Keratinocyte (primary cell): ENCODE results near the gene HS3ST2. TPM values are rescaled to one million over a fixed set of nuclear protein-coding genes. Genes with fewer than 3 reads are reported as not detected.

Experiments
- DNase-seq: peaks from one replicate; pipeline ENCODE4 v3.0.0-alpha.2; 2011; ENCODE audit warnings: low read depth, missing footprints, low spot score
- FAIRE-seq: peaks from 2 replicates; lab custom pipeline; 2011; peaks lifted over from hg19 to GRCh38; lab: Jason Lieb, UNC
- H2AFZ ChIP-seq: 2 replicates; pipeline ENCODE4 v1.6.0; 2012; ENCODE audit warnings: low read length, control low read depth, inconsistent platforms; ENCODE audit not compliant: control insufficient read depth
- H3K27ac ChIP-seq: 2 replicates; pipeline ENCODE4 v1.5.1; 2011; ENCODE audit warnings: low read length; ENCODE audit not compliant: control insufficient read depth, insufficient read depth
- H3K27me3 ChIP-seq: 3 replicates; pipeline ENCODE4 v1.6.0; 2011; ENCODE audit warnings: low read length; ENCODE audit not compliant: control insufficient read depth, insufficient read depth; ENCODE audit errors: extremely low read depth
- H3K36me3 ChIP-seq, 2 experiments: 2 replicates in 1 of 2; 3 replicates in 1 of 2; pipeline ENCODE4 v1.5.1; 2011; ENCODE audit warnings: low read length in 2 of 2, mild to moderate bottlenecking in 1 of 2; ENCODE audit not compliant: control insufficient read depth in 2 of 2, insufficient read depth in 2 of 2; ENCODE audit errors: extremely low read depth in 1 of 2
- H3K4me1 ChIP-seq: 3 replicates; pipeline ENCODE4 v1.5.1; 2011; ENCODE audit warnings: low read length; ENCODE audit not compliant: control insufficient read depth, insufficient read depth; ENCODE audit errors: extremely low read depth
- H3K4me2 ChIP-seq: 3 replicates; pipeline ENCODE4 v1.6.0; 2011; ENCODE audit warnings: low read depth, low read length; ENCODE audit not compliant: control insufficient read depth, insufficient read depth; ENCODE audit errors: extremely low read depth
- H3K4me3 ChIP-seq, 3 experiments: fragments of 200-600 bp in 1 of 3; sonication (generic) in 1 of 3; 2 replicates in 2 of 3; 3 replicates in 1 of 3; pipeline ENCODE4 v1.5.1; 2011 to 2016; ENCODE audit warnings: low read length in 3 of 3, mild to moderate bottlenecking in 3 of 3, control low read depth in 2 of 3, inconsistent platforms in 1 of 3, low read depth in 1 of 3, mixed read lengths in 1 of 3, mixed run types in 1 of 3, moderate library complexity in 1 of 3; ENCODE audit not compliant: control insufficient read depth in 2 of 3, insufficient read depth in 2 of 3; ENCODE audit errors: extremely low read depth in 1 of 3
- H3K79me2 ChIP-seq: 2 replicates; pipeline ENCODE4 v1.6.0; 2012; ENCODE audit warnings: low read length; ENCODE audit not compliant: control insufficient read depth, insufficient read depth
- H3K9ac ChIP-seq: 3 replicates; pipeline ENCODE4 v1.6.0; 2011; ENCODE audit warnings: low read length; ENCODE audit not compliant: control insufficient read depth, insufficient read depth; ENCODE audit errors: extremely low read depth
- H3K9me1 ChIP-seq: 3 replicates; pipeline ENCODE4 v1.6.0; 2011; ENCODE audit warnings: low read length; ENCODE audit not compliant: control insufficient read depth, insufficient read depth; ENCODE audit errors: extremely low read depth
- H3K9me3 ChIP-seq: 2 replicates; pipeline ENCODE4 v1.5.1; 2012; ENCODE audit warnings: low read depth, low read length; ENCODE audit not compliant: control insufficient read depth
- H4K20me1 ChIP-seq: 3 replicates; pipeline ENCODE4 v1.6.0; 2011; ENCODE audit warnings: low read length; ENCODE audit not compliant: control insufficient read depth, insufficient read depth; ENCODE audit errors: extremely low read depth
- EZH2 ChIP-seq: IDR thresholded peaks from one replicate; pipeline ENCODE4 v1.6.1; 2012; ENCODE audit warnings: inconsistent platforms, mild to moderate bottlenecking, low read length, moderate library complexity
- dilution Hi-C: fragments of 300-500 bp; cut with MboI; formaldehyde crosslinking; loops from one replicate; pipeline ENCODE4 v1.7.0; 2020; ENCODE audit warnings: low sequenced_read_pairs; ENCODE audit not compliant: extremely low pct_ligation_motif_present
- polyA plus RNA-seq, 5 experiments: library from polyadenylated mRNA; depleted of rRNA in 3 of 5; stranded (reverse) in 3 of 5; stranded (forward) in 1 of 5; unstranded in 1 of 5; fragments of >200 nt; gene quantifications; 1 replicate in 1 of 5; 2 replicates in 3 of 5; 3 replicates in 1 of 5; pipeline versions ENCODE4 v1.2.1 to v1.2.3, GENCODE V29; 2011 to 2012; ENCODE audit warnings: missing spikeins in 2 of 5, low read depth in 1 of 5, low replicate concordance in 1 of 5
- TF ChIP-seq, protein P1 (sequence below), 3 experiments: IDR thresholded peaks in 1 of 3; conservative IDR thresholded peaks in 1 of 3; optimal IDR thresholded peaks in 1 of 3; 2 replicates in 2 of 3; 3 replicates in 1 of 3; pipeline versions ENCODE3 to v1.5.1; 2011; ENCODE audit warnings: low read length in 3 of 3, mild to moderate bottlenecking in 3 of 3, moderate library complexity in 2 of 3, control low read depth in 1 of 3, inconsistent platforms in 1 of 3; ENCODE audit not compliant: insufficient read depth in 2 of 3; ENCODE audit errors: extremely low read depth in 1 of 3

Gene HS3ST2
- polyA plus RNA-seq, 1 donor (not counting 4 experiments of a cell fraction or from before 2014, with no cell fraction given) = 6.3 TPM

DNA sequence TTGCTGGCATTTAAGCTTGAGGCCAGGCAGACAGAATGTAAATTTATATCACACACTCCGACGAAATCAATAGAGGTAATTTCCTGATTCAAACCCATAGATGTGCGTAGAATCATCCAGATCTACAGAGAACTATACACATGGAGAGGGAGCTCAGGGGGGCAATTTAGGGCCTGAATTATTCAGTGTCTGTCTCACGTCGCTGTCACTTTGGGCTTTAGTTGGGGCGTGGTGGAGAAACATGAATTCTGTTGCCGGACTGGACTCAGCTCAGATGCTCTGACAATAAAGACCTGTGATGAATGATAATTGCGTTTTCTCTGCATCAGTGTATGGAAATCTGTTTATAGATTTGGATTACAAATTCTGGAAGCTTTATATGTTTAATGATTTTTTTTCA lies 32.5 kb upstream of the HS3ST2 start:
- H2AFZ ChIP-seq = no peak overlapping the region
- no peak overlapping the region for H3K4me2 ChIP-seq
- no peaks in the 10 kb centered on the region for H3K36me3 ChIP-seq
- no peaks in the 10 kb centered on the region for H3K79me2 ChIP-seq
- H3K27ac ChIP-seq = no peak overlapping the region
- H3K9me3 ChIP-seq = no peaks in the 10 kb centered on the region
- H3K27me3 ChIP-seq = peaks cover 4% of the 10 kb centered on the region
- no peak for FAIRE-seq
- no peak overlapping the region for H3K9ac ChIP-seq
- no peak for TF ChIP-seq EZH2
- TF ChIP-seq, protein P1, sequence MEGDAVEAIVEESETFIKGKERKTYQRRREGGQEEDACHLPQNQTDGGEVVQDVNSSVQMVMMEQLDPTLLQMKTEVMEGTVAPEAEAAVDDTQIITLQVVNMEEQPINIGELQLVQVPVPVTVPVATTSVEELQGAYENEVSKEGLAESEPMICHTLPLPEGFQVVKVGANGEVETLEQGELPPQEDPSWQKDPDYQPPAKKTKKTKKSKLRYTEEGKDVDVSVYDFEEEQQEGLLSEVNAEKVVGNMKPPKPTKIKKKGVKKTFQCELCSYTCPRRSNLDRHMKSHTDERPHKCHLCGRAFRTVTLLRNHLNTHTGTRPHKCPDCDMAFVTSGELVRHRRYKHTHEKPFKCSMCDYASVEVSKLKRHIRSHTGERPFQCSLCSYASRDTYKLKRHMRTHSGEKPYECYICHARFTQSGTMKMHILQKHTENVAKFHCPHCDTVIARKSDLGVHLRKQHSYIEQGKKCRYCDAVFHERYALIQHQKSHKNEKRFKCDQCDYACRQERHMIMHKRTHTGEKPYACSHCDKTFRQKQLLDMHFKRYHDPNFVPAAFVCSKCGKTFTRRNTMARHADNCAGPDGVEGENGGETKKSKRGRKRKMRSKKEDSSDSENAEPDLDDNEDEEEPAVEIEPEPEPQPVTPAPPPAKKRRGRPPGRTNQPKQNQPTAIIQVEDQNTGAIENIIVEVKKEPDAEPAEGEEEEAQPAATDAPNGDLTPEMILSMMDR (optimal IDR thresholded peaks at IDR 0.05 in 1 of 3, IDR thresholded peaks at IDR 0.05 in 1 of 3, conservative IDR thresholded peaks at IDR 0.05 in 1 of 3; ENCODE audit: extremely low read depth in 1 of 3, insufficient read depth in 2 of 3, low read length in 3 of 3) = no peak
- no peak overlapping the region for H3K4me3 ChIP-seq
- dilution Hi-C loops = no loop called here
- no peaks in the 10 kb centered on the region for H4K20me1 ChIP-seq
- no peaks in the 10 kb centered on the region for H3K9me1 ChIP-seq
- H3K4me1 ChIP-seq = peaks cover 4% of the 10 kb centered on the region
- no peak for DNase-seq

DNA sequence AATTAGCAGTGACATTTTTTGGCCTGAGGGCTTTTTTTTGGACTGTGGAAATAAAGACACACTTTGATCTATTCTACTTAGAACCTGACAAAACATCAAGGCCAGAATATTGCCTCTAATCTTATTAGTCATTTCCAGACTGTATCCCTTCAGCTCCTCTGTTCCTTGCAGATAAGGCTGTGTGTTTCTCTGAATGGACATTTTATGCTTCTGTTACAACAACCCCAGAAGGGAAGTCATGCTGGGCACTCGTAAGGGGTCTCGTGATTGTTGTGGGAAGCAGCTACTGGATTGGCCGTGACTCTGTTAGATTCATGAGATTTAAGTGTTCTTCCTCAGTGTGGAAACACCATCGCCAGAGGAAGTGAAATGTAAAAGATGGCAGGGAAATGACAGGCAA lies 31.6 kb upstream of the HS3ST2 start:
- H3K27ac ChIP-seq = no peak overlapping the region
- no peak overlapping the region for H3K9ac ChIP-seq
- no peaks in the 10 kb centered on the region for H3K9me3 ChIP-seq
- H3K4me2 ChIP-seq = no peak overlapping the region
- dilution Hi-C loops = no loop called here
- H3K4me1 ChIP-seq = peaks cover 5% of the 10 kb centered on the region
- H3K4me3 ChIP-seq = no peak overlapping the region
- H2AFZ ChIP-seq = no peak overlapping the region
- H3K36me3 ChIP-seq = no peaks in the 10 kb centered on the region
- no peaks in the 10 kb centered on the region for H4K20me1 ChIP-seq
- no peaks in the 10 kb centered on the region for H3K9me1 ChIP-seq
- H3K79me2 ChIP-seq = no peaks in the 10 kb centered on the region
- peaks cover 3% of the 10 kb centered on the region for H3K27me3 ChIP-seq
- TF ChIP-seq, protein P1 (optimal IDR thresholded peaks at IDR 0.05 in 1 of 3, IDR thresholded peaks at IDR 0.05 in 1 of 3, conservative IDR thresholded peaks at IDR 0.05 in 1 of 3; ENCODE audit: extremely low read depth in 1 of 3, insufficient read depth in 2 of 3, low read length in 3 of 3) = no peak
- TF ChIP-seq EZH2 = no peak
- DNase-seq (no peak), FAIRE-seq (peak; percentile 5)
